Measurements from ENCODE around the gene CCNI. TPM values are rescaled to one million over a fixed set of nuclear protein-coding genes. Genes with fewer than 3 reads are reported as not detected.
A peak's percentile ranks its signal among the peaks of the same experiment; 100 is the strongest.
"Not testable (repeated sequence)": the region's sequence is repeated elsewhere in the genome, so short reads cannot be mapped to it uniquely, and the experiment has no call there.

The CCNI gene
- total RNA-seq, 1 donor from 2014 or later, result 344 TPM

- peak overlapping the region; percentile 13 for H3K27ac ChIP-seq (replicated peaks)
- H3K4me3 ChIP-seq, result no peak overlapping the region
- H3K36me3 ChIP-seq, result peaks cover 32% of the 10 kb centered on the region
- no peaks in the 10 kb centered on the region for H3K27me3 ChIP-seq (ENCODE audit: low read depth)
- H3K4me1 ChIP-seq, result peaks cover 5% of the 10 kb centered on the region
- H3K9me3 ChIP-seq (replicated peaks), result no peaks in the 10 kb centered on the region
- DNase-seq, result no peak
- TF ChIP-seq, protein P1, sequence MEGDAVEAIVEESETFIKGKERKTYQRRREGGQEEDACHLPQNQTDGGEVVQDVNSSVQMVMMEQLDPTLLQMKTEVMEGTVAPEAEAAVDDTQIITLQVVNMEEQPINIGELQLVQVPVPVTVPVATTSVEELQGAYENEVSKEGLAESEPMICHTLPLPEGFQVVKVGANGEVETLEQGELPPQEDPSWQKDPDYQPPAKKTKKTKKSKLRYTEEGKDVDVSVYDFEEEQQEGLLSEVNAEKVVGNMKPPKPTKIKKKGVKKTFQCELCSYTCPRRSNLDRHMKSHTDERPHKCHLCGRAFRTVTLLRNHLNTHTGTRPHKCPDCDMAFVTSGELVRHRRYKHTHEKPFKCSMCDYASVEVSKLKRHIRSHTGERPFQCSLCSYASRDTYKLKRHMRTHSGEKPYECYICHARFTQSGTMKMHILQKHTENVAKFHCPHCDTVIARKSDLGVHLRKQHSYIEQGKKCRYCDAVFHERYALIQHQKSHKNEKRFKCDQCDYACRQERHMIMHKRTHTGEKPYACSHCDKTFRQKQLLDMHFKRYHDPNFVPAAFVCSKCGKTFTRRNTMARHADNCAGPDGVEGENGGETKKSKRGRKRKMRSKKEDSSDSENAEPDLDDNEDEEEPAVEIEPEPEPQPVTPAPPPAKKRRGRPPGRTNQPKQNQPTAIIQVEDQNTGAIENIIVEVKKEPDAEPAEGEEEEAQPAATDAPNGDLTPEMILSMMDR (IDR thresholded peaks at IDR 0.05; ENCODE audit: borderline replicate concordance), result no peak
- intact Hi-C loops (cut with micrococcal nuclease), result loop anchor here (5.0 kb wide), 1 partner anchor 531 kb away; no protein-coding TSS in a partner anchor
Measured at GRCh38 chr4:77043507-77044136, 32.2 kb downstream of the CCNI start.

GRCh38 chr4:77040854-77041725 is 34.7 kb downstream of the CCNI start:
- no peak overlapping the region for H3K4me3 ChIP-seq
- peaks cover 5% of the 10 kb centered on the region for H3K4me1 ChIP-seq
- TF ChIP-seq, protein P1 (IDR thresholded peaks at IDR 0.05; ENCODE audit: borderline replicate concordance), result no peak
- no peak overlapping the region for H3K27ac ChIP-seq (replicated peaks)
- no peak for DNase-seq
- peaks cover 16% of the 10 kb centered on the region for H3K36me3 ChIP-seq
- intact Hi-C loops (cut with micrococcal nuclease), result loop anchor here (5.0 kb wide), 1 partner anchor 529 kb away; no protein-coding TSS in a partner anchor
- no peaks in the 10 kb centered on the region for H3K27me3 ChIP-seq (ENCODE audit: low read depth)
- H3K9me3 ChIP-seq (replicated peaks), result no peaks in the 10 kb centered on the region

DNA sequence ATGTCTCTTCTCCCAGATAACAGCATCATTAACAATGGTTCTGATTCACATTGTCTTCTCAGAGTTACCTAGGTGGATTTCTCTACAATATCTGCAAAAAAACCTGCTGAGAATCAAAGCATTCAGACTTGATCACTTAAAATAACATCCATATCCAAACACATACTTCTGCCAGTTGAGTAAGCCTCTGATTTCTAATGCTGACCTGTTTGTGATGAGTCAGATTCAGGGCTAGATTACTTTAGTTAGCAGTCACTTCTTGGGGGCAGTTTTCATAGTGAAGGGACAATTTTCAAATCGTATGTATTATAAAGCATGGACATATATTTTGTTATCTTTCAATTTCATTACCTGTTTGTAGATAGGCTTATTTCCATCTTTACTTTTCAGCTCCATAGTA is 35.5 kb downstream of the CCNI start:
- Histone ChIP-seq H3K4me3 (no peak overlapping the region), H3K27me3 (ENCODE audit: low read depth) (no peaks in the 10 kb centered on the region), H3K27ac (replicated peaks) (no peak overlapping the region), H3K36me3 (peaks cover 18% of the 10 kb centered on the region), H3K4me1 (peaks cover 5% of the 10 kb centered on the region), H3K9me3 (replicated peaks) (no peaks in the 10 kb centered on the region)
- intact Hi-C loops (cut with micrococcal nuclease), result loop anchor here (5.0 kb wide), 1 partner anchor 528 kb away; no protein-coding TSS in a partner anchor
- TF ChIP-seq, protein P1 (IDR thresholded peaks at IDR 0.05; ENCODE audit: borderline replicate concordance), result no peak
- DNase-seq, result no peak

DNA sequence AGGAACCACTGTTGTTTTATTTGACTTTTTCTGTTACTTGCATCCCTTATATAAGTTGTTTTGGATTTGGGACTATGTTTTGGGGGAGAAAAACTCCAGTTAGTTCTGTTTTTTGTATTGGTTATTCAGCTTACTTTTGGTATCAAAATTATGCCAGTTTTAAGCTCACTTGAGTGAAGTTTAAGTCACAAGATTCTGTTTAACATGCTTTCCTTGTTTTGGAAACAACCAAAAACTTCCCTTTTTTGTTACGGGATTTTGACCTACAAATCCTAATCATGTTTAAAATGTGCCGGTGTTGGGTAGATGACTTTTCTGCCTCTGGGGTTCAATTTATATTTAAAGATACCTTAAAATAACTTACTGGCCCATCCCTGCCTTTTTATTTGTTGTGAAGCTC is 36.0 kb downstream of the CCNI start:
- no peak overlapping the region for H3K4me3 ChIP-seq
- no peak overlapping the region for H3K27ac ChIP-seq (replicated peaks)
- H3K27me3 ChIP-seq (ENCODE audit: low read depth), result no peaks in the 10 kb centered on the region
- TF ChIP-seq, protein P1 (IDR thresholded peaks at IDR 0.05; ENCODE audit: borderline replicate concordance), result no peak
- peaks cover 1% of the 10 kb centered on the region for H3K4me1 ChIP-seq
- DNase-seq, result no peak
- intact Hi-C loops (cut with micrococcal nuclease), result loop anchor here (5.0 kb wide), 1 partner anchor 527 kb away; no protein-coding TSS in a partner anchor
- H3K9me3 ChIP-seq (replicated peaks), result no peaks in the 10 kb centered on the region
- peaks cover 23% of the 10 kb centered on the region for H3K36me3 ChIP-seq

- DNase-seq, result no peak
- Histone ChIP-seq H3K36me3 (peaks cover 41% of the 10 kb centered on the region), H3K9me3 (replicated peaks) (no peaks in the 10 kb centered on the region), H3K4me3 (no peak overlapping the region), H3K27ac (replicated peaks) (no peak overlapping the region), H3K4me1 (no peaks in the 10 kb centered on the region), H3K27me3 (ENCODE audit: low read depth) (no peaks in the 10 kb centered on the region)
- intact Hi-C loops (cut with micrococcal nuclease), result no loop called here
- TF ChIP-seq, protein P1 (IDR thresholded peaks at IDR 0.05; ENCODE audit: borderline replicate concordance), result no peak
Measured at GRCh38 chr4:77037736-77038135, 38.1 kb downstream of the CCNI start.

DNA sequence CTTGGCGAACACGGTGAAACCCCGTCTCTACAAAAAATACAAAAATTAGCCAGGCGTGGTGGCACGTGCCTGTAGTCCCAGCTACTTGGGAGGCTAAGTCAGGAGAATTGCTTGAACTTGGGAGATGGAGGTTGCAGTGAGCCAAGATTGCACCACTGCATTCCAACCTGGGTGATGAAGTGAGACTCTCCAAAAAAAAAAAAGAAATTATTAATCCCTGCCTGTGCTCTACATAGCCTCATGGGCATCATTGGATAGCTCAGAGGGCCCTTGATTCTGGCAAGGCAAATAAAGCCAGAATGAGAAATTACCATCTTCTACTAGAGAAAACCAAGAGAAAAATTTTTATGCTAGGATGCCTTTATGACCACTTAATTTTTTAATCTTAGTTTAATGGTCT is 38.6 kb downstream of the CCNI start:
- H3K27ac ChIP-seq (replicated peaks); DNase-seq; intact Hi-C loops (cut with micrococcal nuclease); H3K4me1 ChIP-seq; H3K27me3 ChIP-seq (ENCODE audit: low read depth); H3K9me3 ChIP-seq (replicated peaks); H3K4me3 ChIP-seq: not testable (repeated sequence)
- peaks cover 47% of the 10 kb centered on the region for H3K36me3 ChIP-seq

Measured in left ventricle myocardium inferior (tissue), 1 donor.